WTC11 (cell line): ENCODE data around the gene ANKRD33B. TPM values are rescaled to one million over a fixed set of nuclear protein-coding genes. Genes with fewer than 3 reads are reported as not detected.
A peak's percentile ranks its signal among the peaks of the same experiment; 100 is the strongest.

ENCODE experiments used
- ATAC-seq: fragments of 200-7000 bp; cut with Tn5 transposase; 2 replicates; pipeline ENCODE4 v1.10.0; 2021; ENCODE audit warnings: mild to moderate bottlenecking, moderate library complexity
- CTCF ChIA-PET: fragments of 300-600 bp; sonication (Branson Sonifier 250); formaldehyde crosslinking; loops from one replicate; lab custom pipeline; 2021; ENCODE audit warnings: antibody characterized with exemption; lab: Charles Lee
- POLR2A ChIA-PET: fragments of 350-600 bp; sonication (Branson Sonifier 250); formaldehyde crosslinking; loops from one replicate; lab custom pipeline; 2021; ENCODE audit warnings: antibody characterized with exemption; lab: Charles Lee
- DNase-seq: peaks from one replicate; pipeline ENCODE4 v3.0.0; 2021; ENCODE audit warnings: low spot score
- H3K27ac Mint-ChIP-seq: 2 replicates; pipeline ENCODE4 v1.8.0; 2021; ENCODE audit warnings: mixed read lengths
- H3K27me3 Mint-ChIP-seq: 2 replicates; pipeline ENCODE4 v1.8.0; 2021; ENCODE audit warnings: low read depth, mild to moderate bottlenecking, moderate library complexity, mixed read lengths
- H3K36me3 Mint-ChIP-seq: 2 replicates; pipeline ENCODE4 v1.8.0; 2021; ENCODE audit warnings: mixed read lengths
- H3K4me1 Mint-ChIP-seq: 2 replicates; pipeline ENCODE4 v1.8.0; 2022; ENCODE audit warnings: mixed read lengths
- H3K4me3 Mint-ChIP-seq: 2 replicates; pipeline ENCODE4 v1.8.0; 2021; ENCODE audit warnings: mild to moderate bottlenecking, moderate library complexity, mixed read lengths
- H3K9me3 Mint-ChIP-seq: 2 replicates; pipeline ENCODE4 v1.8.0; 2021; ENCODE audit warnings: mixed read lengths
- ATF1 ChIP-seq: sonication (generic); formaldehyde crosslinking; IDR thresholded peaks from 2 replicates; pipeline ENCODE4 v1.8.1; 2023; ENCODE audit warnings: mild to moderate bottlenecking, moderate library complexity, missing genetic modification reagents
- ATF3 ChIP-seq: sonication (generic); formaldehyde crosslinking; conservative IDR thresholded peaks from 2 replicates; pipeline ENCODE4 v1.8.1; 2022; ENCODE audit warnings: mild to moderate bottlenecking, missing genetic modification reagents
- CDX4 ChIP-seq: fragments of 250-450 bp; sonication (Bioruptor Pico); IDR thresholded peaks from 2 replicates; pipeline ENCODE4 v1.9.0; 2021; ENCODE audit warnings: moderate library complexity, mild to moderate bottlenecking, inconsistent platforms, borderline replicate concordance
- EMX1 ChIP-seq: fragments of 250-450 bp; sonication (Bioruptor Pico); IDR thresholded peaks from 2 replicates; pipeline ENCODE4 v1.8.0; 2021; ENCODE audit warnings: mild to moderate bottlenecking
- JAZF1 ChIP-seq: fragments of 250-450 bp; sonication (Bioruptor Pico); IDR thresholded peaks from 2 replicates; pipeline ENCODE4 v1.9.0; 2021; ENCODE audit warnings: moderate library complexity, mild to moderate bottlenecking, inconsistent platforms
- NR1H2 ChIP-seq: sonication (generic); formaldehyde crosslinking; IDR thresholded peaks from 2 replicates; pipeline ENCODE4 v1.9.0; 2021; ENCODE audit warnings: mild to moderate bottlenecking, moderate library complexity, missing genetic modification reagents
- PRRX2 ChIP-seq: fragments of 250-450 bp; sonication (Bioruptor Pico); IDR thresholded peaks from 2 replicates; pipeline ENCODE4 v1.8.0; 2021; ENCODE audit warnings: mild to moderate bottlenecking
- SP1 ChIP-seq: sonication (generic); formaldehyde crosslinking; conservative IDR thresholded peaks from 2 replicates; pipeline ENCODE4 v1.8.1; 2022; ENCODE audit warnings: missing genetic modification reagents
- TEAD1 ChIP-seq: sonication (generic); formaldehyde crosslinking; IDR thresholded peaks from 2 replicates; pipeline ENCODE4 v1.8.0; 2022; ENCODE audit warnings: mild to moderate bottlenecking, missing genetic modification reagents
- ZBTB21 ChIP-seq: sonication (generic); formaldehyde crosslinking; IDR thresholded peaks from 2 replicates; pipeline ENCODE4 v1.8.1; 2023; ENCODE audit warnings: mild to moderate bottlenecking, missing genetic modification reagents, borderline replicate concordance
- ZNF232 ChIP-seq: sonication (generic); formaldehyde crosslinking; IDR thresholded peaks from 2 replicates; pipeline ENCODE4 v1.8.0; 2022; ENCODE audit warnings: mild to moderate bottlenecking, missing genetic modification reagents
- total RNA-seq: library from RNA; stranded (reverse); gene quantifications from 3 replicates; pipeline ENCODE4 v1.2.3, GENCODE V29; 2021
- TF ChIP-seq, protein P1 (sequence below): fragments of 250-450 bp; sonication (Bioruptor Pico); IDR thresholded peaks from 2 replicates; pipeline ENCODE4 v1.9.0; 2021; ENCODE audit warnings: mild to moderate bottlenecking
- TF ChIP-seq, protein P2 (sequence below): sonication (generic); formaldehyde crosslinking; IDR thresholded peaks from 2 replicates; pipeline ENCODE4 v1.8.0; 2023; ENCODE audit warnings: mild to moderate bottlenecking, missing genetic modification reagents
- TF ChIP-seq, protein P3 (sequence below): fragments of 200-600 bp; IDR thresholded peaks from 2 replicates; pipeline ENCODE4 v1.8.0; 2022; ENCODE audit warnings: antibody characterized with exemption
- TF ChIP-seq, protein P4 (sequence below): sonication (generic); formaldehyde crosslinking; IDR thresholded peaks from 2 replicates; pipeline ENCODE4 v1.8.1; 2022; ENCODE audit warnings: missing genetic modification reagents, borderline replicate concordance
- TF ChIP-seq, protein P5 (sequence below): sonication (generic); formaldehyde crosslinking; IDR thresholded peaks from 2 replicates; pipeline ENCODE4 v1.8.0; 2023; ENCODE audit warnings: missing genetic modification reagents

ANKRD33B gene
- total RNA-seq, 1 experiment from 2014 or later, result 9.2 TPM

- TF ChIP-seq, protein P1, sequence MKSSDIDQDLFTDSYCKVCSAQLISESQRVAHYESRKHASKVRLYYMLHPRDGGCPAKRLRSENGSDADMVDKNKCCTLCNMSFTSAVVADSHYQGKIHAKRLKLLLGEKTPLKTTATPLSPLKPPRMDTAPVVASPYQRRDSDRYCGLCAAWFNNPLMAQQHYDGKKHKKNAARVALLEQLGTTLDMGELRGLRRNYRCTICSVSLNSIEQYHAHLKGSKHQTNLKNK (CRISPR knock-in tag), result no peak
- TF ChIP-seq, protein P2, sequence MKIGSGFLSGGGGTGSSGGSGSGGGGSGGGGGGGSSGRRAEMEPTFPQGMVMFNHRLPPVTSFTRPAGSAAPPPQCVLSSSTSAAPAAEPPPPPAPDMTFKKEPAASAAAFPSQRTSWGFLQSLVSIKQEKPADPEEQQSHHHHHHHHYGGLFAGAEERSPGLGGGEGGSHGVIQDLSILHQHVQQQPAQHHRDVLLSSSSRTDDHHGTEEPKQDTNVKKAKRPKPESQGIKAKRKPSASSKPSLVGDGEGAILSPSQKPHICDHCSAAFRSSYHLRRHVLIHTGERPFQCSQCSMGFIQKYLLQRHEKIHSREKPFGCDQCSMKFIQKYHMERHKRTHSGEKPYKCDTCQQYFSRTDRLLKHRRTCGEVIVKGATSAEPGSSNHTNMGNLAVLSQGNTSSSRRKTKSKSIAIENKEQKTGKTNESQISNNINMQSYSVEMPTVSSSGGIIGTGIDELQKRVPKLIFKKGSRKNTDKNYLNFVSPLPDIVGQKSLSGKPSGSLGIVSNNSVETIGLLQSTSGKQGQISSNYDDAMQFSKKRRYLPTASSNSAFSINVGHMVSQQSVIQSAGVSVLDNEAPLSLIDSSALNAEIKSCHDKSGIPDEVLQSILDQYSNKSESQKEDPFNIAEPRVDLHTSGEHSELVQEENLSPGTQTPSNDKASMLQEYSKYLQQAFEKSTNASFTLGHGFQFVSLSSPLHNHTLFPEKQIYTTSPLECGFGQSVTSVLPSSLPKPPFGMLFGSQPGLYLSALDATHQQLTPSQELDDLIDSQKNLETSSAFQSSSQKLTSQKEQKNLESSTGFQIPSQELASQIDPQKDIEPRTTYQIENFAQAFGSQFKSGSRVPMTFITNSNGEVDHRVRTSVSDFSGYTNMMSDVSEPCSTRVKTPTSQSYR (CRISPR knock-in tag), result no peak
- TF ChIP-seq NR1H2 (CRISPR knock-in tag) (no peak), ATF1 (CRISPR knock-in tag) (no peak)
- TF ChIP-seq, all 79 proteins: peak for 0
These were observed 59.5 kb downstream of the ANKRD33B start (continued) for GRCh38 chr5:10623305-10623910.

DNA sequence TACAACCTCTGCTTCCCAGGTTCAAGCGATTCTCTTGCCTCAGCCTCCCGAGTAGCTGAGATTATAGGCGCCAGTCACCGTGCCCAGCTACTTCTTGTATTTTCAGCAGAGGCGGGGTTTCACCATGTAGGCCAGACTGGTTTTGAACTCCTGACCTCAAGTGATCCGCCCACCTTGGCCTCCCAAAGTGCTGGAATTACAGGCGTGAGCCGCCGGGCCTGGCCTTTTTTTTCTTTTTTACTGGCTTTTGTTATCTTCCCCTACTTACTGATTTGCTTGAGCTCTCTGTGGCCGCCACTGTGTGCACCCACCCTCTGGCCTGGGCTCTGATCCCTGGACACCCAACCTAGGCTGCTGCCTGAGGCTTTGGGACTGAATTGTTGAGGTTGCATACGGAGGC lies 60.3 kb downstream of the ANKRD33B start:
- H3K9me3 Mint-ChIP-seq, result peaks cover 14% of the 10 kb centered on the region
- DNase-seq (no peak), ATAC-seq (no peak)
- TF ChIP-seq, protein P3, sequence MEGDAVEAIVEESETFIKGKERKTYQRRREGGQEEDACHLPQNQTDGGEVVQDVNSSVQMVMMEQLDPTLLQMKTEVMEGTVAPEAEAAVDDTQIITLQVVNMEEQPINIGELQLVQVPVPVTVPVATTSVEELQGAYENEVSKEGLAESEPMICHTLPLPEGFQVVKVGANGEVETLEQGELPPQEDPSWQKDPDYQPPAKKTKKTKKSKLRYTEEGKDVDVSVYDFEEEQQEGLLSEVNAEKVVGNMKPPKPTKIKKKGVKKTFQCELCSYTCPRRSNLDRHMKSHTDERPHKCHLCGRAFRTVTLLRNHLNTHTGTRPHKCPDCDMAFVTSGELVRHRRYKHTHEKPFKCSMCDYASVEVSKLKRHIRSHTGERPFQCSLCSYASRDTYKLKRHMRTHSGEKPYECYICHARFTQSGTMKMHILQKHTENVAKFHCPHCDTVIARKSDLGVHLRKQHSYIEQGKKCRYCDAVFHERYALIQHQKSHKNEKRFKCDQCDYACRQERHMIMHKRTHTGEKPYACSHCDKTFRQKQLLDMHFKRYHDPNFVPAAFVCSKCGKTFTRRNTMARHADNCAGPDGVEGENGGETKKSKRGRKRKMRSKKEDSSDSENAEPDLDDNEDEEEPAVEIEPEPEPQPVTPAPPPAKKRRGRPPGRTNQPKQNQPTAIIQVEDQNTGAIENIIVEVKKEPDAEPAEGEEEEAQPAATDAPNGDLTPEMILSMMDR, result no peak
- TF ChIP-seq CDX4 (CRISPR knock-in tag), result no peak
- TF ChIP-seq TEAD1, result no peak
- no peak for TF ChIP-seq ATF3 (CRISPR knock-in tag)
- no peak for TF ChIP-seq ZBTB21 (CRISPR knock-in tag)
- TF ChIP-seq, protein P4, sequence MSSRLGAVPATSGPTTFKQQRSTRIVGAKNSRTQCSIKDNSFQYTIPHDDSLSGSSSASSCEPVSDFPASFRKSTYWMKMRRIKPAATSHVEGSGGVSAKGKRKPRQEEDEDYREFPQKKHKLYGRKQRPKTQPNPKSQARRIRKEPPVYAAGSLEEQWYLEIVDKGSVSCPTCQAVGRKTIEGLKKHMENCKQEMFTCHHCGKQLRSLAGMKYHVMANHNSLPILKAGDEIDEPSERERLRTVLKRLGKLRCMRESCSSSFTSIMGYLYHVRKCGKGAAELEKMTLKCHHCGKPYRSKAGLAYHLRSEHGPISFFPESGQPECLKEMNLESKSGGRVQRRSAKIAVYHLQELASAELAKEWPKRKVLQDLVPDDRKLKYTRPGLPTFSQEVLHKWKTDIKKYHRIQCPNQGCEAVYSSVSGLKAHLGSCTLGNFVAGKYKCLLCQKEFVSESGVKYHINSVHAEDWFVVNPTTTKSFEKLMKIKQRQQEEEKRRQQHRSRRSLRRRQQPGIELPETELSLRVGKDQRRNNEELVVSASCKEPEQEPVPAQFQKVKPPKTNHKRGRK, result no peak
- no peak for TF ChIP-seq JAZF1 (CRISPR knock-in tag)
- no peak for TF ChIP-seq ATF1 (CRISPR knock-in tag)
- no peak for TF ChIP-seq ZNF232 (CRISPR knock-in tag)
- no peak for TF ChIP-seq EMX1
- TF ChIP-seq, protein P5, sequence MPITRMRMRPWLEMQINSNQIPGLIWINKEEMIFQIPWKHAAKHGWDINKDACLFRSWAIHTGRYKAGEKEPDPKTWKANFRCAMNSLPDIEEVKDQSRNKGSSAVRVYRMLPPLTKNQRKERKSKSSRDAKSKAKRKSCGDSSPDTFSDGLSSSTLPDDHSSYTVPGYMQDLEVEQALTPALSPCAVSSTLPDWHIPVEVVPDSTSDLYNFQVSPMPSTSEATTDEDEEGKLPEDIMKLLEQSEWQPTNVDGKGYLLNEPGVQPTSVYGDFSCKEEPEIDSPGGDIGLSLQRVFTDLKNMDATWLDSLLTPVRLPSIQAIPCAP, result no peak
- no peak for TF ChIP-seq SP1 (CRISPR knock-in tag)
- TF ChIP-seq PRRX2 (CRISPR knock-in tag), result no peak
- peaks cover 7% of the 10 kb centered on the region for H3K36me3 Mint-ChIP-seq
- H3K4me1 Mint-ChIP-seq, result peaks cover 21% of the 10 kb centered on the region
- CTCF ChIA-PET, result interaction anchor here (0.7 to 1.1 kb wide), 2 partner anchors 17 to 172 kb away, joined by 3 to 6 read pairs; no protein-coding TSS in a partner anchor
- H3K27me3 Mint-ChIP-seq, result no peaks in the 10 kb centered on the region; the same call in 1 of the 2 replicates
- peak overlapping the region; percentile 86; the same call in 1 of the 2 replicates for H3K27ac Mint-ChIP-seq
- POLR2A ChIA-PET, result no interaction called here
- no peak overlapping the region for H3K4me3 Mint-ChIP-seq
